Keratinocyte (primary cell): ENCODE data around the gene TMEM207. TPM values are rescaled to one million over a fixed set of nuclear protein-coding genes. Genes with fewer than 3 reads are reported as not detected.

Experiments
- DNase-seq: peaks from one replicate; pipeline ENCODE4 v3.0.0-alpha.2; 2011; ENCODE audit warnings: low read depth, missing footprints, low spot score
- FAIRE-seq: peaks from 2 replicates; lab custom pipeline; 2011; peaks lifted over from hg19 to GRCh38; lab: Jason Lieb, UNC
- H2AFZ ChIP-seq: 2 replicates; pipeline ENCODE4 v1.6.0; 2012; ENCODE audit warnings: low read length, control low read depth, inconsistent platforms; ENCODE audit not compliant: control insufficient read depth
- H3K27ac ChIP-seq: 2 replicates; pipeline ENCODE4 v1.5.1; 2011; ENCODE audit warnings: low read length; ENCODE audit not compliant: control insufficient read depth, insufficient read depth
- H3K27me3 ChIP-seq: 3 replicates; pipeline ENCODE4 v1.6.0; 2011; ENCODE audit warnings: low read length; ENCODE audit not compliant: control insufficient read depth, insufficient read depth; ENCODE audit errors: extremely low read depth
- H3K36me3 ChIP-seq, 2 experiments: 2 replicates in 1 of 2; 3 replicates in 1 of 2; pipeline ENCODE4 v1.5.1; 2011; ENCODE audit warnings: low read length in 2 of 2, mild to moderate bottlenecking in 1 of 2; ENCODE audit not compliant: control insufficient read depth in 2 of 2, insufficient read depth in 2 of 2; ENCODE audit errors: extremely low read depth in 1 of 2
- H3K4me1 ChIP-seq: 3 replicates; pipeline ENCODE4 v1.5.1; 2011; ENCODE audit warnings: low read length; ENCODE audit not compliant: control insufficient read depth, insufficient read depth; ENCODE audit errors: extremely low read depth
- H3K4me2 ChIP-seq: 3 replicates; pipeline ENCODE4 v1.6.0; 2011; ENCODE audit warnings: low read depth, low read length; ENCODE audit not compliant: control insufficient read depth, insufficient read depth; ENCODE audit errors: extremely low read depth
- H3K4me3 ChIP-seq, 3 experiments: fragments of 200-600 bp in 1 of 3; sonication (generic) in 1 of 3; 2 replicates in 2 of 3; 3 replicates in 1 of 3; pipeline ENCODE4 v1.5.1; 2011 to 2016; ENCODE audit warnings: low read length in 3 of 3, mild to moderate bottlenecking in 3 of 3, control low read depth in 2 of 3, inconsistent platforms in 1 of 3, low read depth in 1 of 3, mixed read lengths in 1 of 3, mixed run types in 1 of 3, moderate library complexity in 1 of 3; ENCODE audit not compliant: control insufficient read depth in 2 of 3, insufficient read depth in 2 of 3; ENCODE audit errors: extremely low read depth in 1 of 3
- H3K79me2 ChIP-seq: 2 replicates; pipeline ENCODE4 v1.6.0; 2012; ENCODE audit warnings: low read length; ENCODE audit not compliant: control insufficient read depth, insufficient read depth
- H3K9ac ChIP-seq: 3 replicates; pipeline ENCODE4 v1.6.0; 2011; ENCODE audit warnings: low read length; ENCODE audit not compliant: control insufficient read depth, insufficient read depth; ENCODE audit errors: extremely low read depth
- H3K9me1 ChIP-seq: 3 replicates; pipeline ENCODE4 v1.6.0; 2011; ENCODE audit warnings: low read length; ENCODE audit not compliant: control insufficient read depth, insufficient read depth; ENCODE audit errors: extremely low read depth
- H3K9me3 ChIP-seq: 2 replicates; pipeline ENCODE4 v1.5.1; 2012; ENCODE audit warnings: low read depth, low read length; ENCODE audit not compliant: control insufficient read depth
- H4K20me1 ChIP-seq: 3 replicates; pipeline ENCODE4 v1.6.0; 2011; ENCODE audit warnings: low read length; ENCODE audit not compliant: control insufficient read depth, insufficient read depth; ENCODE audit errors: extremely low read depth
- EZH2 ChIP-seq: IDR thresholded peaks from one replicate; pipeline ENCODE4 v1.6.1; 2012; ENCODE audit warnings: inconsistent platforms, mild to moderate bottlenecking, low read length, moderate library complexity
- dilution Hi-C: fragments of 300-500 bp; cut with MboI; formaldehyde crosslinking; loops from one replicate; pipeline ENCODE4 v1.7.0; 2020; ENCODE audit warnings: low sequenced_read_pairs; ENCODE audit not compliant: extremely low pct_ligation_motif_present
- polyA plus RNA-seq, 5 experiments: library from polyadenylated mRNA; depleted of rRNA in 3 of 5; stranded (reverse) in 3 of 5; stranded (forward) in 1 of 5; unstranded in 1 of 5; fragments of >200 nt; gene quantifications; 1 replicate in 1 of 5; 2 replicates in 3 of 5; 3 replicates in 1 of 5; pipeline versions ENCODE4 v1.2.1 to v1.2.3, GENCODE V29; 2011 to 2012; ENCODE audit warnings: missing spikeins in 2 of 5, low read depth in 1 of 5, low replicate concordance in 1 of 5
- TF ChIP-seq, protein P1 (sequence below), 3 experiments: IDR thresholded peaks in 1 of 3; conservative IDR thresholded peaks in 1 of 3; optimal IDR thresholded peaks in 1 of 3; 2 replicates in 2 of 3; 3 replicates in 1 of 3; pipeline versions ENCODE3 to v1.5.1; 2011; ENCODE audit warnings: low read length in 3 of 3, mild to moderate bottlenecking in 3 of 3, moderate library complexity in 2 of 3, control low read depth in 1 of 3, inconsistent platforms in 1 of 3; ENCODE audit not compliant: insufficient read depth in 2 of 3; ENCODE audit errors: extremely low read depth in 1 of 3

TMEM207 gene
- polyA plus RNA-seq, 1 donor (not counting 4 experiments of a cell fraction or from before 2014, with no cell fraction given), result not detected

DNA sequence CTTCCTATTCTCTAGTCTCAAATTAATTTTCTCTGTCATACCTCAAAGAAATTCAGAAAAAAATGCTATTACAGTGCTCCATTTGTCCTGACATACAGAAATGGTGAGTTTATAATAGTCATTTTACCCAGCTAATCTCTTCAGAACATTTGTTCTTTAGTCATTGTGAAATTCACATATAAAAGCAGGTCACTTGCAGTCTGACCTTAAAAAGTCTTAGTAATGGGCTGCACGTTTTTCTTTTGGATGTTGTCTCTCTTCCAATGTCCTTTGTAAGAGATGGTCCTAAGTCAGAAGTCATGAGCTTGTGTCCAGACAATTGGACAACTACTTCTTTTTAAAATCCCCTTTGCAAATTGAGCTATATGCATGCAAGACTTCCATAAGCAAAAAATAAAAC is 47.2 kb upstream of the TMEM207 start:
- Histone ChIP-seq H3K36me3 (no peaks in the 10 kb centered on the region), H3K4me3 (no peak overlapping the region), H3K4me1 (no peaks in the 10 kb centered on the region), H3K9ac (no peak overlapping the region), H3K27me3 (no peaks in the 10 kb centered on the region), H3K9me1 (no peaks in the 10 kb centered on the region), H3K9me3 (no peaks in the 10 kb centered on the region), H2AFZ (no peak overlapping the region), H3K27ac (no peak overlapping the region), H3K4me2 (no peak overlapping the region), H4K20me1 (no peaks in the 10 kb centered on the region), H3K79me2 (no peaks in the 10 kb centered on the region)
- dilution Hi-C loops, result no loop called here
- no peak for TF ChIP-seq EZH2
- TF ChIP-seq, protein P1, sequence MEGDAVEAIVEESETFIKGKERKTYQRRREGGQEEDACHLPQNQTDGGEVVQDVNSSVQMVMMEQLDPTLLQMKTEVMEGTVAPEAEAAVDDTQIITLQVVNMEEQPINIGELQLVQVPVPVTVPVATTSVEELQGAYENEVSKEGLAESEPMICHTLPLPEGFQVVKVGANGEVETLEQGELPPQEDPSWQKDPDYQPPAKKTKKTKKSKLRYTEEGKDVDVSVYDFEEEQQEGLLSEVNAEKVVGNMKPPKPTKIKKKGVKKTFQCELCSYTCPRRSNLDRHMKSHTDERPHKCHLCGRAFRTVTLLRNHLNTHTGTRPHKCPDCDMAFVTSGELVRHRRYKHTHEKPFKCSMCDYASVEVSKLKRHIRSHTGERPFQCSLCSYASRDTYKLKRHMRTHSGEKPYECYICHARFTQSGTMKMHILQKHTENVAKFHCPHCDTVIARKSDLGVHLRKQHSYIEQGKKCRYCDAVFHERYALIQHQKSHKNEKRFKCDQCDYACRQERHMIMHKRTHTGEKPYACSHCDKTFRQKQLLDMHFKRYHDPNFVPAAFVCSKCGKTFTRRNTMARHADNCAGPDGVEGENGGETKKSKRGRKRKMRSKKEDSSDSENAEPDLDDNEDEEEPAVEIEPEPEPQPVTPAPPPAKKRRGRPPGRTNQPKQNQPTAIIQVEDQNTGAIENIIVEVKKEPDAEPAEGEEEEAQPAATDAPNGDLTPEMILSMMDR (optimal IDR thresholded peaks at IDR 0.05 in 1 of 3, IDR thresholded peaks at IDR 0.05 in 1 of 3, conservative IDR thresholded peaks at IDR 0.05 in 1 of 3; ENCODE audit: extremely low read depth in 1 of 3, insufficient read depth in 2 of 3, low read length in 3 of 3), result no peak
- FAIRE-seq (no peak), DNase-seq (no peak)

DNA sequence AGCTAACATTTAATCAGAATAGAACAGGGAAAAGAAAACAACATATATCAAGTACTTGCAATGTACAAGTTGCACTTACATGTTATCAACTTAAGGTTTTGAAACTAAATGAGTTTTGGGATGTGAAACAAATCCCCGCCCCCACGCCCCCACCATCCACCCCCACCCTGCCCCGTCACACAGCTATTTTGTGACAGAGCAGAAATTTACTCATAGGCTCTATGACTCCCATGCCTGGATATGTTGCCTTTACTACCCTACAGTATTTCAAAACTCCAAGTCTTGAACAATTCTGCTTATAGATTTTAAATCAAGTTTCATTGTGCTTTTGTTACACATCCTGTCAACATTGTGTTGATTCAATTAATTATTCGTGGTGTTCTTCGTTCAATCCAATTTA is 46.1 kb upstream of the TMEM207 start:
- DNase-seq (no peak), FAIRE-seq (no peak)
- H3K36me3 ChIP-seq, result no peaks in the 10 kb centered on the region
- TF ChIP-seq, protein P1 (optimal IDR thresholded peaks at IDR 0.05 in 1 of 3, IDR thresholded peaks at IDR 0.05 in 1 of 3, conservative IDR thresholded peaks at IDR 0.05 in 1 of 3; ENCODE audit: extremely low read depth in 1 of 3, insufficient read depth in 2 of 3, low read length in 3 of 3), result no peak
- TF ChIP-seq EZH2, result no peak
- no peaks in the 10 kb centered on the region for H4K20me1 ChIP-seq
- dilution Hi-C loops, result no loop called here
- no peak overlapping the region for H3K4me2 ChIP-seq
- no peak overlapping the region for H2AFZ ChIP-seq
- no peak overlapping the region for H3K4me3 ChIP-seq
- H3K27me3 ChIP-seq, result no peaks in the 10 kb centered on the region
- H3K9me1 ChIP-seq, result no peaks in the 10 kb centered on the region
- H3K27ac ChIP-seq, result no peak overlapping the region
- H3K9me3 ChIP-seq, result no peaks in the 10 kb centered on the region
- no peaks in the 10 kb centered on the region for H3K79me2 ChIP-seq
- H3K9ac ChIP-seq, result no peak overlapping the region
- no peaks in the 10 kb centered on the region for H3K4me1 ChIP-seq
